Measurements from ENCODE around the gene PRSS50.

PRSS50 gene

DNA sequence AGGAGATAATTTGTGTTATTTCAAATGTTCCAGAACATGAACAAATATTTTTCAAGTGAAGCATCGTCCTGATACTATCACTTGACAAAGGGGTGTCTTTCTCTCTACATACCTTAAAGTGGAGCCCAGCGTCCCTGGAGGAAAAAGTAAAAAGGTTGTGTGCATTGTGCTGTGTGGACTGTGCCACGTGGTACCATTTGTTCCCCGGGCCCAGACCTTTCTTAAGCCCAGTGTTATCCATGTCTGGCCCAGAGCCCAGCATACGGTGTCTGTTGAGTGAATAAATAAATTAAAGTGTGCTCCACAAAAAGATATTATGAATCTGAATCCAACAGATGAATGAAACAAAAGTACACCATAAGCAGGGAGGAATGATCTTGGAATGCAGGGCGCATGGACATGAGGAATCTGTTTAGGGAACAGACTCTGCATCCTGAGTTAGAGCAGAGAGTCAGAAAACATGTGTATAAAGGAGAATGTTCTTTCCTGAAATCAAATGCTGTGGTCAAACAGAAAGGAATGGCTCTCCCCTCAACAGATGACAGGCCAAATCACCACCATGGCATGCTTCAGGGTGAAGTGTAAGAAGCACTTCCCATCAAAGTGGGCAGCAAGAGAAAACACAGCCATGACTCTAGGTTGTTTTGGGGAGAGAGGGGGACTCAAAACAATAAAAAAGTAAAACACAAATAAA is 8.1 kb upstream of the PRSS50 start:
- no peak for DNase-seq

DNA sequence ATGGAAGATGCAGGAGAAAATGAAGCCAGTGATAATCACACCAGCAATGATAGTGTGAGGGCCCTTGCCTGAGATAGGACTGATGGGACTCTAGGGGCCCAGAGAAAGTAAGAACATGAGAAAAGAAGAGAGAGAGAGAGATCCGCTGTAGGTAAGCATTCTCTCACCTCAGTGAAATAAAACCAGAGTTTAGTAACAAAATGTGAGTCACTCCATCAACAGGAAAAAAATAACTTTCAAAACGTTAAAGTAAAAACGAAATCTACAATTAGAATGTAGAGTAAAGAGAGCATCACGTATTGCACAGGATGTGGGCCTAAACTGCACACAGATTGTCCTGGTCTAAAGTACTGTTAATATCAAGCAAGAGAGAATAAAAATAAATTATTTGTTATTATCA is 6.8 kb upstream of the PRSS50 start:
- DNase-seq: no peak

DNA sequence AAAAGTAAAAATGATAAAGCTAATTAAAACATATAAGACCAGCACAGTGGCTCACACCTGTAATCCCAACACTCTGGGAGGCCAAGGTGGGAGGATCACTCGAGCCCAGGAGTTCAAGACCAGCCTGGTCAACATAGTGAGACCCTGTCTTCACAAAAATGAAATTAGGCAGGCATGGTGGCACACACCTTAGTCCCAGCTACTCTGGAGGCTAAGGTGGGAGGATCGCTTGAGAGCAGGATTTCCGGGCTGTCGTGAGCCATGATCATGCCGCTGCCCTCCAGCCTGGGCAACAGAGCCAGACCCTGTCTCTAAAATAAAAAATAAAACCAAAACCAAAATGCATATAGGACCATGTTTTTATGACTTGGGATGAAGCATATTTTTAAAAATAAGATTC is 4.8 kb upstream of the PRSS50 start:
- no peak for DNase-seq

DNA sequence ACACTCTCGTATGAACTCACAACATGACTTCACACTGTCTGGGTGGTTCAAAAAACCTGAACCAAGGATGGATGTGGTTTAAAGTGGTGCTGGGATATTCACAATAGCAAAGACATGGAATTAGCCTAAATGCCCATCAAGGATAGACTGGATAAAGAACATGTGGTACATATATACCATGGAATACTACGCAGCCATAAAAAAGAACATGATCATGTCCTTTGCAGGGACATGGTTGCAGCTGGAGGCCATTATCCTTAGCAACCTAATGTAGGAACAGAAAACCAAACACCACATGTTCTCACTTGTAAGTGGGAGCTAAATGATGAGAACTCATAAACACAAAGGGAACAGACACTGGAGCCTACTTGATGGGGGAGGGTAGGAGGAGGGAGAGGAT is 3.3 kb upstream of the PRSS50 start:
- DNase-seq: no peak

DNA sequence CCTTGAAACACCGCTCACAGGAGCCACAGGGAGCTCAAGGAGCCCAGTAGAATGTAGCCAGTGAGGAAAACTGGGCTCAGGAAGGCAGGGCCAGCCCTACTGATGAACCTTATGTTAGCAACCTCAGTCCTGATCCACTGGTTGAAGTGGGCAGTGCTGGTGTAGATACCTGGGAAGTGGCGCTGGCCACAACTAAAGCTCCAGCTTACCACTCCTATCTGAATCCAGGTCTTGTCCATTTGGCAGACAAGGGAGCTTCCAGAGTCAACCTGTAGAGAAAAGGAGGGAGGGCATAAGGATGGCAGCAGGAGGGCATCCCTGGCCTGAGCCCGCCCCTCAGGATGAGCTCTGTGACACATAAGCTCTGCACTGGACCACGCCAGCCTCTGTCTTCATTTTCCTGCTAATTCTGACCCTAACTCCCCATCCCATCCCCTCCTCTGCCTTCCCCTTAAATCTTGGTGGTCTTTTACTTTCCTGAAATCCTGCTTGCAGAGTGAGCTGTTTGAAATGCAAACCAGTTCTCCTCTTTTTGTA is 2.1 kb upstream of the PRSS50 start:
- DNase-seq: no peak

DNA sequence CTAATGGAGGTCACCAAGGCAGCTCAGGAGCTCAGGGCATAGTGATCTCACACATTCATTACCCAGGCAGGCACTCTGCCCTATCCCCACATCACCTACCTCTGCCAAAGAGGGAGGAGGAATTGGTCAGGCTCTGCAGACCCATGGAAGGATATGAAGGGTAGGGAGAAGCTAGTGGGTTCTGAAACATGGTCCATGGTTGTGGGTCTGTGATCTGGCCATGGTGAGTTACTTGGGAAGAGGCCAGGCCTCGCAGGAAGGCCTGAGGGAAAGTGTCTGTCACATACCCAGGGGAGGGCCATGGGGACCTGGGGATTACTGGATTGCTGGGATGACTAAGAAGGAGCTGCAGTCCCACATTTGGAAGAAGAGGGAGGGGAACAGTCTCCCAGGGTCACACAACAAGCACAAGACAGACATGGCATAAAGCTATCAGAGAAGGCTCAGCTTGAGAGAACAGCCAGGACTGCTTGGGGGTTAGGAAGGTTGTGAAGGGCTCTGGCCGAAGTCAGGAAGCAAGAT is 1.4 kb upstream of the PRSS50 start:
- no peak for DNase-seq

DNA sequence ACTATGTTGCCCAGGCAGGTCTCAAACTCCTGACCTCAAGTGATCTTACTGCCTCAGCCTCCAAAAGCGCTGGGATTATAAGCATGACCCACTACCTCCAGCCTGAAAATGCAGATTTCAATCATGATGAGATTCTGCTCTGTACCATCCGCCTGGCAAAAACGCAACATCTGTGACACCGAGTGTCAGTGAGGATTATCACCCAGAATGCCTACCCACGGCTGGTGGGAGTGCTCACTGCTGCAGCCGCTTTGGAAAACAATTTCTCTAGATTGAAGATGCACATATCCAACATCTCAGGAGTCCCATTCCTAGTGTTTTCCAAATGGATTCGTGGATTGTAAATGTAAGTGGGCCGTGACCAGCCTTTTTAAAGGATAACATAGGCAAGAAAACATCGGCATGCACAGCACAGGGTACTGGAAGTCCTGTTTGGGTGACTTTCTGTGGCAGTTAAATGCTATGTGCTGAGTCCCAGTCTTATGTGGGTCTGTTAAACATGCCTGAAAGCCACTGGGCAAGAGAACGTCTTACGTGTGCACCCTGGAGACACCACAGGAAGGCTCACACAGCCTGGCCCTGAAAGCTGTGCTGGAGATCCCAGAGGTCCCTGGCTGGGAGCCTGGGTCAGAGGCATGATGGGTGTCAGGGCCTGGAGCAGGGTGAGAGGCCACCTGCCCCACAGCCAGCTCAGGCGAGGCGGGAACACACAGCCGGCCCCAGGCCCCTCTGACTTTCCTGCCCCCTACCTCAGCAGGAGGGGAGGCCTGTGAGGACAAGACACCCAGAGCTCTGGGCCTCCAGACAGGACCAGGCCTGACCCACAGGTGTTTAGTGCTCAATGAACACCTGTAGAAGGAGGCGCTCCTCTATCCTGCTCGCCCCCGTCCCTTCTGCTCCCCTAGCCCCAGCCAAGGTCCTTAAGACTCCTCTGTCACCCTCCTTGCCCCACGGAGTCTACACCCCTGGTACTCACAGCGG is 918 bp downstream of the PRSS50 start:
- DNase-seq: no peak

DNA sequence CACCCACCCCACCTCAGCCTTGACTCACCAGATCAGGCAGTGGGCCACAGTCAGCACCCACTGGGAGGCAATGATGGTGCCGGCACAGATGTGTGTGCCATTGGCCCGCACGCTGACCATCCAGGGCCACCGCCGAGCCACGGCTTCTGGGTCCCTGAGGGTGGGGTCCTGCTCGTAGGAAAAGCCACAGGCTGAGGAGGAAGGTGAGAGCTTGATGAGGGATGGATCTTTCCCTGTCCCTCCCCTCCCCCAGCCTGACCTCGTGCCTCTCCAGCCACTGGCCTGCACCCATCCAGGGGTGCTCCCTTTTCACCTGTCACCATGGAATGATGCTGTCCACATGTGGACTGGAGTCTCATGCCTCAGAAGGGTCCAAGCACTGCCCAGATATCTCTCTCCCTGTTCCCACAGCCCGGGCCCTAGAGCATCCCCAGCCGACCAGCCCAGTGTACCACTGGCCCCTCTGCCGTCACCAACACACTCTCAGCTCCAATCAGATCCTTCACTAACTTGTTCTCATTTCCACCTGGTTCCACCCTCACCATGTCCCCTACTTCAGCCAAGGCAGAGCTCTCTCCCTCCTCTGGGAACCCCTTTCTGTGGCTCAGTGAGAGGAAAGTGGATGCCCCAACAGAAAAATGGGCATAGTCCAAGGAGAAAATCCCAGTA is 2.0 kb downstream of the PRSS50 start:
- DNase-seq: no peak

DNA sequence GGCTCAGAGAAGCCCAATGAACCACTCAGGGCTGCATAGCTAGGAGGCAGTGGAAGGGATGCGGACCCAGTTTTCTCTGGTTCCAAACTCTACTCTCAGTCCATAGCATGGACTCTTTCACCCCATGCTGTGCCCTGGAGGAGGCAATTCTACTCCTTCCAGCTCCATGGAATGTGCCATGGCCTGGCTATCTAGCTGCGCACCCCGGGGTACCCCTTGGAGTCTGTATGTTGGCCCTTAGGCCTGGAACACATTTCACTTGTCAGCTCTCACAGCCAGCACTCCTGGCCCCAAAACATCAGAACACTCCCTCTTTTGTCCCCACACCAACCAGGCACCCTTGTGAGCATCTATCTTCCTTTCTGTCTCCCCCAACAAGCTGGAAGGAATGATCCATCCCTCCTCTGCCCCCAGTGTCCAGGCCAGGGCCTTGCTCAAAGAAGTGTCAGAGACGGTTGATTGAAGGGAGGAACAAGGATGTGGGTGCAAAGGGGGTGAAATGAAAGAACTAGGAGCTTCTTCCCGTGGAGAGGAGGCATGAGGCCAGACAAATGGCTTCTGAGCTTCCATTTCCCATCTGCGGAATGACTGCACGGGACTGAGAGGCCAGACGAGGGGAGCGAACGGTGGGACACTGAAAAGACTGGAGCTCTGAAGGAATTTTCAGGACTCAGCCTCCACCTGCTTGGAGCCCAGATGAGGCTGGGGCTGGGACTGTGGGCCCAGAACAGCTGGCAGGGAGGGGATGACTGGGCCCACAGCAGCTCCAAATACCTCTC is 2.8 kb downstream of the PRSS50 start:
- no peak for DNase-seq

DNA sequence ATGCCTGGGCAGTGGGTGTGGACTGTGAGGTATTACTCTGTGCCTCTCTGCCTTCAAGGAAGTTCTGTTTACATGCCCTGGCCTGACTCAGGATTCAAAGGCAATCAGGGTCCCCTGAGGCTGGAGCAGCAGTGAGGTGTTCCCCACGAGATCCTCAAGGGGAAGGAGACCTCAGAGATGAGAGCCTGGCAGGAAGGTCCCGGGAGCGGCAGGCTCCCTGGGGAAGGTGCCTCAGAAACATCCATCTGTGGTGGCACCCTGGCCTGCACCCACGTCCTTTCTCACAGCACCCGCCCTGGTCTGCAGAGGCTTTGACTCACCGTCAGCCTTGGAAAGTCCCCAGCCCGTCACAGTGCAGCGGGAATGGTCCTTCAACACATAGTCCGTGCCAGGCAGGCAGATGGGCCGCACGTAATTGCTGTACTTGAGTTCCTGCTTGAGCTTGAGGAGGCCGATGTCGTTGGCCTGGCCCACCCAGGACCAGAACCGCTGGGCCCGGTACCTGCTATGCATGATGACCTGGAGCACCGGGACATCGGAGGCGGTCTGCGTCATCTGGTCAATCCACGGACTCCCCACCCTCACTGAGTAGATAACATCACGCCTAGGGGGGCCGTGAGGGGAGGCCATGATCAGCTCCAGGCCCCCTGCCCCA is 3.6 kb downstream of the PRSS50 start:
- no peak for DNase-seq

DNA sequence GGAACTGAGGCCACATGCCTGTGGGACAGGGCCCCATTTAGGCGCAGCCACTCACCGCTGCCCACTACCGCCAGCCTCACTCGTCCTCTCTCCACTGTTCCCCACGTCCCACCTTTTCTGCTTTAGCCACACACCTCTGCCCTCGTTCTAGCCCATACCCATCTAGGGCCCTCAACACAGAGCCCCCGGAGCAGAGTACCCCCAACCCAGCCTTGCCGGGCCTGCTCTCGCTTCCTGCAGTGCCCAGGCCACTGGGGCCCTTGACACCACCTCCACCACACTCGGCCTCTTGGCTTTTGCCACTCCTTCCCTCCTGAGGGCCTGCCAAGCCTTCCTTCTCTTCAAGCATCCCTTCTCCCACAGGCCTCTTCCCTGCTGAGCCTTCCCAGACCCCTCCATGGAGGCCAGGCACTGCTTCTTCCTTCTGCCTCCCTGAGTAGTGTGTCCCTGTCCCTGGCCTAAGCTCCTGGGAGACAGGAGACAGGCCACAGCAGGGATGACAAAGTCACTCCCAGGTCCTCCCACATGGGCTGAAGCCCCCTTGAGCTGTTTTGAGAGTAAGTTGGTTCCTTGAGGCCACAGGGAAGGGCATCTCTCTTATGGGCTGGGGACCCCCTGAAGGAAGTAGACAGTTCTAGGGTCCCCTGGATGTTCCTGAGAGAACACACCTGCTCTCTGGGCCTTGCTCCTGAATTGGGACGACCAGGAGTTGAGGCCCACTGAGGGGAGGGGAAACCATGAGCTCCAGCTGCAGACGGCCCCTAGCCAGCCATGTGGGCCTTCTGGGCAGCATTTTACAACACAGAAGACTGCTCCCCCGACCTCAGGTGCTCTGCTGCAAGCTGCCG is 4.4 kb downstream of the PRSS50 start:
- DNase-seq: no peak

DNA sequence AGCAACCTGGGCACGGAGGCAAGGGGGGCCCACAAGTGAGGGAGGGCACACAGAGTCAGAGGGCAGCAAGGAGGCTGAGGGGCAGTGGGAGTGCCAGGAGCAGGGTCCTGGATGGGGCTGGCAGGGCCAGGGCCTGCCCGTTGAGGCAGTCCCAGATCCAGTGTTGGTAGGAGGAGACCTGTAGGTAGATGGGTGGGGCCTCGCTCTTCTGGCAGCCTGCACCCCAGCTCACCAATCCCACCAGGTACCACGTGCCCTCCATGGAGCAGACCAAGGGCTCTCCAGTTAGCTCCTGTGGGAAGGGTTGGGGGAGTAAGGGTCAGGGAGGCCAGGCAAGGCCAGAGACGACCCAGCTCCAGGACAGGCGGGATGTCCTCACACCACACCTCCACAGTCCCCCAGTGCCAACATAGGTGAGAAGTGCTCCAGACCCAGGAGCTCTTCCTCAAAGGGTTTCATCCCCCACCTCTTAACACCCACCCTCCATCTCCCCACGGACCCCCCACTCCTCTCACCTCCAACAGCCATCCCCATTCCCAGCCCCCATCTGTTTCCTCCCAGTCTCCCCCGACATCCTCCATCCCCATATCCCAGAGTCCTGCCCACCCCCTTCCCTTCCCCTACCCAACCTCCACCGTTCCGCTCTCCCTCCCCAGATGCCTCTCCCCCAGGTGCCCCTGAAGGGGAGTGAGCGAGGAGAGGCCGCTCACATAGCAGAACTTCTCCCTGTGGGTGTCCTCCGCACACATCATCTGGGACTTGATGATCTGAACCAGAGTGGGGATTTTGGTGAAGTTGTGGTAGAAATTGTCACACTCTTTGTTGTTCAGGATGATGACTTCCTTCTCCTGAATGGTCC is 5.2 kb downstream of the PRSS50 start:
- DNase-seq: no peak

DNA sequence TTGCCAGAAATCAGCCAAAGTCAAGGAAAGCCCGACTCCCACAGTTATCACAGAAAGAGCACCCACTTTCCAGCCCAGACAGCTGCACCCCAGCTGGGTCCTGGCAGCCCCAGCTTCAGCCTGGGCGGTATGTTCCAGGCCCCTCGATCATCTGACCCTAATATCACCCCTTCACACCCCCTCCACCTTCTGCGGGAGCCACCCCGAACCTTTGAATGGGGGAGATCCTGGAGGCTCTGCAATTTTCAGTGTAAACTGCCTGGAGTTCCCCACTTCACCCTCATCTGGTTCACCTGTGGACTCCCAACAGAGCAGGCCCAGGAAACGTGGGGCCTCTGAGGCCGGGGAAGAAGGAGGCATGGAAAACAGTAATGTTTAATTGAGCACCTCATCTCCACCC is 5.9 kb downstream of the PRSS50 start:
- no peak for DNase-seq

DNA sequence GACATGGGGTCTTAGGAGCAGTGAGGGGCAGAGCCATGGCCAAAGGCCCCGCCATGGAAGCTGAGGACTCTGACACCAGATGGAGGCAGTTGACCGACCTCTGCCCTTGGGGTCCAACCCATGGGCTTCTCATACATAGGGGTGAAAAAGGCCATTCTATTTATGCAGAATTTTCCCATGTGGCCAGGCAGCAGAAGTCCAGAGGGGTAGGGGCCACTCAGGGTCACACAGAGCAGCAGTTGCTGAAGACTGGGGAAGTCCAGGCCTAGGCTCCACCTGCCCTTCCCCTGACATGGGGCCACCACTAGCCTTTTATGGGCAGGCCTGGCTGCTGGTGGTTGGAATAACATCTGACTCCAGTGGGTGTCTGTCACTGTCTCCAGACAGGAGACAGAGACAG is 6.4 kb downstream of the PRSS50 start:
- DNase-seq: no peak

DNA sequence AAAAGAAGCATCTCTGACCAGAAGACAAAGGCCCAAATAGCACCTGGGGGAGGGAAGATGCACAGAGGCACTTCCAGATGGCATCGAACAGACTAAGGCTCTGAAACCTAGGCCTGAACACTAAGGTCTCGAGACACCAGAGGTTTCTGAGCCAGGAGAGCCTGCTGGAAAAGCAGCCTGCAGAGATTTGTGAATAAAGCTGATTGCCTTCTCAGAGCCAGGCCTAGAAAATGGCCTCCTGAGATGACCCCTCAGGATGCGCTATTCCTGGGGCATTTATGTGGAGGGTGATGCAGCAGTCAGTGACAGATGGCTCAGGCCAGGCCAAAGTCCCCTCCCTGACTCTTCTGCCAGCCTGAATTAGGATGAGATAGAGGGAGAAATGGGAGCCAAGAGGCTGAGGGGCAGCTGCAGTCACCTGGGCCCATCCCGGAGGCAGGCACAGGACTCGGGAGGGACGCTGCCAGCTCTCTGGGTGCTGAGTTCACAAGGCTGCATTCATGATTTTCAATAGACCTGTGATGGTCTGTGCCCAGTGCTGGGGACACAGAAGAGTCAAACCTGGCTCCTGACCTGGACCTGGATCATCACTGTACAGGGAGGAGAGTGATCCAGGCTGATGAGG is 6.9 kb downstream of the PRSS50 start:
- no peak for DNase-seq

DNA sequence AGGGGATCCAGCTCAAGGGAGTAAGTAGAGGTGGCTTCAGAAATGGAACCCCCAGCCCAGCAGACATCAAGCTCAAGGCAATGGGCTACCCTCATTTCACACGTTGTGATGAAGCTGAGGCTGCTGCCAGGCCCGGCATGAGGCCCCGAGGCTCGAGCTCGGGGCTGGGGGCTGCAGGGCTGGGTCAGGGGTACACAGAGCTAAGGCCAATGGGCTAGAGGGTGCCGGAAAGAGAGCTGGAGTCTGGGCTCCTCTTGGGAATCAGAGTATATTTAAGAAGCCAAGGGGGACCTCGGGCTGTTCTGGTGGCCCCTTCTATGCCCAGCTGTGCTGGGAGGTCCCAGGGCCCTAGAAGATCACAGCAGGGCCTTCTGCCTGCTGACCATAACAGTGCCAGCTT is 7.4 kb downstream of the PRSS50 start:
- DNase-seq: no peak

DNA sequence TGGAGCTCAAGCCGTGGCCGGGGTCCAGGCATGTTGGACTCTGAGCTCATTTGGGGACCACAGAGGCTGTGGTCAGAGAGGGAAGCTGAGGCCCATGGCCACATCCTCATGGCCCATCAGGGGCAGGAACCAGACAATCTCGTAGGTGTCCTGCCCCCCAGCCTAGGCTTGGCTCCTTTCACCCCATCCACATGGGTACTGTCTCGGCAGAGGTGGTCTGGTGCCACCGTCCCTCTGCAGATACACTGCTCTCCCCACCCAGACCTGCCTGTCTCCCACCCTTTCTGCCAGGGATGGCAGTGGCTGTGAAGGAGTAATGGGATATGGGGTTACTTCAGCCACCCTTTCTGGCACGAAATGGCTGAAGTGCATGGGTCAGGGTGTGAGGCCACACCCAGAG is 7.9 kb downstream of the PRSS50 start:
- DNase-seq: no peak

DNA sequence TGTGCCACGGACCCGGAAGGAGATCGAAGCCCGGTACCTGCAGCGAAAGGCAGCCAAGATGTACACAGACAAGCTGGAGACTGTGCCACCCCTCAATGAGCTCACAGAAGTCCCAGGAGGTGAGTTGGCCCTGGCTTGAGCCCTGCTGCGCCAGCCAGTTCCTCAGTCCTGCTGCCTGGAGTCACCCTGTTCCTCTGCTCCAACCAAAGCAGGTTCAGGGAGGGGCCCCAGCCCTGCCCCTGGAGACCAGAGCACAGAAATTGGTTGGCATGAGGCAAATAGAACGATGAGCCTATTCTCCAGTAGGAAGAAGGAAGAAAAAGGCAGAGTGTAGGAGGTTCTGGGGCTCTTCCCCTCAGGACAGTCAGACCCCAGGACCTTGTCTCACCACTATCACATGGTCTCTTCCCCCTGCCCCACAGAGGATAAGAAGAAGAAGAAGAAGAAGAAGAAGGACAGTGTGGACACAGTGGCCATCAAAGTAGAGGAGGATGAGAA is 8.5 kb downstream of the PRSS50 start:
- no peak for DNase-seq

Measured in activated CD8-positive, alpha-beta memory T cell treated with anti-CD3 and anti-CD28 coated beads, Interleukin-2, amount 50 U/mL, for 4 hours (primary cell).